K562 (cell line): Measurements from ENCODE around the gene PGM5. TPM values are rescaled to one million over a fixed set of nuclear protein-coding genes. Genes with fewer than 3 reads are reported as not detected.

Experiments used
- ATAC-seq: fragments of 200-7000 bp; cut with Tn5 transposase; 3 replicates; pipeline ENCODE4 v1.9.1; 2020; ENCODE audit warnings: moderate library complexity
- BruUV-seq: library from RNA; stranded (reverse); fragments of 400-500 nt; replicated peaks from 2 replicates; lab custom pipeline; 2021; lab: Mats Ljungman, UMichigan
- CTCF ChIA-PET: fragments of 300-600 bp; formaldehyde crosslinking; extraction: SDS; loops from one replicate; lab custom pipeline; 2021; ENCODE audit warnings: low intra/inter-chr PET ratio; lab: Yijun Ruan, JAX
- POLR2A ChIA-PET: fragments of 300-600, 350-650 bp; sonication (Branson Sonifier 250); formaldehyde crosslinking; extraction: SDS; loops from one replicate; lab custom pipeline; 2021; ENCODE audit warnings: antibody characterized with exemption, inconsistent platforms; lab: Yijun Ruan, JAX
- DNase-seq, 4 experiments: peaks; one replicate each; pipeline versions ENCODE4 v3.0.0 to v3.0.0-alpha.2; 2011 to 2018; ENCODE audit warnings: low spot score in 3 of 4, mixed read lengths in 3 of 4; ENCODE audit errors: extremely low read depth in 1 of 4
- FAIRE-seq: peaks from 2 replicates; lab custom pipeline; 2011; peaks lifted over from hg19 to GRCh38; lab: Jason Lieb, UNC
- H2AFZ ChIP-seq: 2 replicates; pipeline ENCODE4 v1.6.0; 2011; ENCODE audit warnings: low read depth, low read length, control low read depth, inconsistent platforms
- H3K27ac ChIP-seq: fragments of 200-600 bp; 3 replicates; pipeline ENCODE4 v1.8.0; 2011; ENCODE audit warnings: low read depth, mild to moderate bottlenecking, control low read depth, inconsistent platforms, low read length, moderate library complexity, mixed read lengths; ENCODE audit errors: extremely low read depth
- H3K27me3 ChIP-seq, 2 experiments: fragments of 300-600 bp in 1 of 2; 2 replicates in 1 of 2; 3 replicates in 1 of 2; pipeline versions ENCODE4 v1.6.0 to v1.8.0; 2011; ENCODE audit warnings: inconsistent platforms in 2 of 2, low read length in 2 of 2, mild to moderate bottlenecking in 1 of 2, mixed read lengths in 1 of 2, moderate library complexity in 1 of 2; ENCODE audit not compliant: control insufficient read depth in 2 of 2, insufficient read depth in 2 of 2
- H3K36me3 ChIP-seq: fragments of 300-600 bp; 3 replicates; pipeline ENCODE4 v1.8.0; 2011; ENCODE audit warnings: mild to moderate bottlenecking, low read length, inconsistent platforms; ENCODE audit not compliant: control insufficient read depth, insufficient read depth
- H3K4me1 ChIP-seq, 2 experiments: fragments of 200-600 bp in 1 of 2; replicated peaks in 1 of 2; 2 replicates in 1 of 2; 3 replicates in 1 of 2; pipeline versions ENCODE4 v1.5.1 to v1.8.0; 2011; ENCODE audit warnings: inconsistent platforms in 2 of 2, low read length in 2 of 2, mild to moderate bottlenecking in 1 of 2, mixed read lengths in 1 of 2, moderate library complexity in 1 of 2; ENCODE audit not compliant: control insufficient read depth in 2 of 2, insufficient read depth in 2 of 2
- H3K4me2 ChIP-seq: 2 replicates; pipeline ENCODE4 v1.6.1; 2011; ENCODE audit warnings: low read length, control low read depth, inconsistent platforms, mixed read lengths; ENCODE audit not compliant: insufficient read depth
- H3K4me3 ChIP-seq: fragments of 200-600 bp; sonication (generic), shearing (Covaris generic); 2 replicates; pipeline ENCODE4 v1.5.1; 2016; ENCODE audit warnings: control low read depth, inconsistent platforms
- H3K79me2 ChIP-seq: fragments of 200-600 bp; 3 replicates; pipeline ENCODE4 v1.8.0; 2011; ENCODE audit warnings: low read length, inconsistent platforms; ENCODE audit not compliant: control insufficient read depth, insufficient read depth
- H3K9ac ChIP-seq, 2 experiments: 2 replicates each; pipeline versions ENCODE4 v1.6.0 to v1.6.1; 2011; ENCODE audit warnings: low read depth in 2 of 2, low read length in 2 of 2, control low read depth in 1 of 2, inconsistent platforms in 1 of 2, mild to moderate bottlenecking in 1 of 2, mixed read lengths in 1 of 2; ENCODE audit not compliant: insufficient read depth in 1 of 2
- H3K9me1 ChIP-seq: one replicate; pipeline ENCODE4 v1.6.0; 2011; ENCODE audit warnings: inconsistent platforms, mild to moderate bottlenecking, low read length, moderate library complexity; ENCODE audit not compliant: control insufficient read depth, insufficient read depth
- H3K9me3 ChIP-seq: replicated peaks from 2 replicates; pipeline ENCODE4 v1.5.1; 2011; ENCODE audit warnings: low read depth, low read length, inconsistent platforms; ENCODE audit not compliant: control insufficient read depth, insufficient read depth
- H4K20me1 ChIP-seq: replicated peaks from 2 replicates; pipeline ENCODE4 v1.6.1; 2011; ENCODE audit warnings: low read length, inconsistent platforms, mixed read lengths; ENCODE audit not compliant: control insufficient read depth, insufficient read depth
- HLTF ChIP-seq: fragments of 450-650 bp; IDR thresholded peaks from 2 replicates; pipeline ENCODE4 v1.6.1; 2016
- MCM2 ChIP-seq: fragments of 450-650 bp; IDR thresholded peaks from 2 replicates; pipeline ENCODE4 v1.6.1; 2017; ENCODE audit warnings: low read depth, mild to moderate bottlenecking
- RB1 ChIP-seq: fragments of 450-650 bp; IDR thresholded peaks from 2 replicates; pipeline ENCODE4 v1.6.1; 2017; ENCODE audit warnings: low read depth, mild to moderate bottlenecking
- ZNF174 ChIP-seq: fragments of 250-450 bp; sonication (Bioruptor Pico); IDR thresholded peaks from 2 replicates; pipeline ENCODE4 v1.4.0; 2020; ENCODE audit warnings: mild to moderate bottlenecking
- ZNF277 ChIP-seq: fragments of 250-450 bp; sonication (Bioruptor Pico); IDR thresholded peaks from 2 replicates; pipeline ENCODE4 v1.8.0; 2022; ENCODE audit warnings: inconsistent platforms, mild to moderate bottlenecking, moderate library complexity, borderline replicate concordance
- WGBS: fragments of 100-300 bp; shearing (Covaris generic); methylation state at CpG from one replicate; pipeline ENCODE4 v1.1.6; 2016; ENCODE audit warnings: low coverage, mixed read lengths; ENCODE audit not compliant: insufficient coverage; ENCODE audit errors: missing lambda C conversion rate; 5-methylcytosine and 5-hydroxymethylcytosine counted together
- in situ Hi-C: fragments of 300-500 bp; cut with MboI; formaldehyde crosslinking; loops from 4 replicates; pipeline ENCODE4 v1.15.0; 2018; ENCODE audit warnings: inconsistent platforms, mixed read lengths
- intact Hi-C: fragments of 100-400 bp; cut with micrococcal nuclease; formaldehyde crosslinking; loops from 2 replicates; pipeline ENCODE4 v1.14.2; 2022
- polyA plus RNA-seq, 8 experiments: library from polyadenylated mRNA; depleted of rRNA in 4 of 8; stranded (reverse) in 5 of 8; unstranded in 3 of 8; fragments of >200 nt; fragmentation: Nextera tagmentation in 2 of 8; fragmentation: Illumina TruSeq in 1 of 8; extraction: Ambion mirVana in 2 of 8; extraction: Trizol in 1 of 8; gene quantifications; 2 replicates each; pipeline versions ENCODE4 v1.2.1 to v1.2.3, GENCODE V29; 2011 to 2014; ENCODE audit warnings: inconsistent platforms in 1 of 8, missing spikeins in 1 of 8
- total RNA-seq, 7 experiments: library from RNA; depleted of rRNA in 6 of 7; stranded (reverse); fragments of >200 nt in 6 of 7; fragmentation: Illumina TruSeq in 2 of 7; extraction: Trizol in 2 of 7; gene quantifications; 2 replicates each; pipeline versions ENCODE4 v1.2.1 to v1.2.3, GENCODE V29; 2011 to 2021; ENCODE audit warnings: low replicate concordance in 1 of 7
- TF ChIP-seq, protein P1 (sequence below): fragments of 250-450 bp; sonication (Bioruptor Pico); IDR thresholded peaks from 2 replicates; pipeline ENCODE4 v1.9.0; 2021; ENCODE audit warnings: mild to moderate bottlenecking

Gene PGM5
- total and polyA plus RNA-seq, 9 of the 15 experiments (the other 6 are each of a cell fraction or from before 2014, with no cell fraction given) = 0.03 to 0.24 (median 0.15) TPM; not detected in 1

DNA sequence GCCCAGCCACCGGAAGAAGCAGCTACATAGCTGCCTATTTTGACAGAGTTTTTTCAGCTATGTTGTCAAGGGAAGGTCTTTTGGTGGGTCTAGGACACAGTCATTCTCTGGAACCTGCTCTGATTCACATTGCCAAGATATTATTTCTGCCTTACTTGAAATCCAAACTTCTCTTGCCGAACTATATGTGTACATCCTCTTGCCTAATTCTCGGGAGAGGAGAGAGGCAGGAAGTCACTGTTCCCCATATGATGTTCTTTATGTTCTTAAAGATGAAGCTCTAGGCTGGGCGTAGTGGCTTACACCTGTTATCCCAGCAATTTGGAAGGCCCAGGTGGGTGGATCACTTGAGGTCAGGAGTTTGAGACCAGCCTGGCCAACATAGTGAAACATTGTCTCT, 175.7 kb downstream of the PGM5 start:
- in situ Hi-C loops (no loop called here), intact Hi-C loops (no loop called here)
- no peak for FAIRE-seq
- Histone ChIP-seq H4K20me1 (no peaks in the 10 kb centered on the region), H3K4me3 (no peak overlapping the region), H3K27me3 (peaks cover 0 to 10% of the 10 kb centered on the region in 2 experiments; a peak in 3 of 5 replicates), H3K36me3 (no peaks in the 10 kb centered on the region), H3K79me2 (no peaks in the 10 kb centered on the region), H3K9me1 (no peaks in the 10 kb centered on the region), H3K27ac (no peak overlapping the region), H3K4me1 (no peaks in the 10 kb centered on the region), H3K9me3 (no peaks in the 10 kb centered on the region), H3K9ac (no peak overlapping the region), H3K4me2 (no peak overlapping the region), H2AFZ (no peak overlapping the region)
- TF ChIP-seq, protein P1, sequence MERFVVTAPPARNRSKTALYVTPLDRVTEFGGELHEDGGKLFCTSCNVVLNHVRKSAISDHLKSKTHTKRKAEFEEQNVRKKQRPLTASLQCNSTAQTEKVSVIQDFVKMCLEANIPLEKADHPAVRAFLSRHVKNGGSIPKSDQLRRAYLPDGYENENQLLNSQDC (CRISPR knock-in tag) = no peak
- TF ChIP-seq MCM2 (no peak), RB1 (no peak), ZNF277 (CRISPR knock-in tag) (no peak), HLTF (no peak), ZNF174 (no peak)
- 0% methylated on average over 4 of the region's 4 CpGs for WGBS
- ChIA-PET CTCF (no interaction called here), POLR2A (interaction anchor here (0.7 kb wide), 1 partner anchor 10 kb away, joined by 3 read pairs; no protein-coding TSS in a partner anchor)
- ATAC-seq = no peak
- no peak for DNase-seq
- BruUV-seq = no TSS peak
